ENCODE data around the gene ACP4. TPM values are rescaled to one million over a fixed set of nuclear protein-coding genes. Genes with fewer than 3 reads are reported as not detected.
A peak's percentile ranks its signal among the peaks of the same experiment; 100 is the strongest.
"Not testable (repeated sequence)": the region's sequence is repeated elsewhere in the genome, so short reads cannot be mapped to it uniquely, and the experiment has no call there.

Gene ACP4
- polyA plus RNA-seq, 1 donor, result 0.23 TPM

- DNase-seq, result no peak
These were observed 7.2 kb downstream of the ACP4 start for GRCh38 chr19:50797429-50797780.

GRCh38 chr19:50797781-50798658 lies 7.8 kb downstream of the ACP4 start:
- no peak for DNase-seq

GRCh38 chr19:50798659-50799546 lies 8.7 kb downstream of the ACP4 start:
- no peak for DNase-seq

GRCh38 chr19:50799547-50799851 lies 9.3 kb downstream of the ACP4 start:
- DNase-seq, result no peak

- no peak for DNase-seq
These were observed 10.9 kb downstream of the ACP4 start for GRCh38 chr19:50801107-50801506.

- DNase-seq, result no peak
These were observed 13.6 kb downstream of the ACP4 start for GRCh38 chr19:50803633-50804419.

- peak; percentile 99 for DNase-seq
These were observed 14.4 kb downstream of the ACP4 start for GRCh38 chr19:50804420-50805272.

GRCh38 chr19:50808856-50809255 lies 18.6 kb downstream of the ACP4 start:
- DNase-seq, result no peak

- not testable (repeated sequence) for DNase-seq
These were observed 21.5 kb downstream of the ACP4 start for GRCh38 chr19:50811622-50812238.

- DNase-seq, result no peak
These were observed 22.3 kb downstream of the ACP4 start for GRCh38 chr19:50812474-50812873.

GRCh38 chr19:50814883-50815282 lies 24.7 kb downstream of the ACP4 start:
- no peak for DNase-seq

GRCh38 chr19:50815439-50815838 lies 25.2 kb downstream of the ACP4 start:
- DNase-seq, result no peak

GRCh38 chr19:50817941-50818858 lies 28.0 kb downstream of the ACP4 start:
- DNase-seq, result peak; percentile 58

GRCh38 chr19:50818859-50819472 lies 28.8 kb downstream of the ACP4 start:
- DNase-seq, result no peak

GRCh38 chr19:50819636-50820035 lies 29.4 kb downstream of the ACP4 start:
- DNase-seq, result no peak

- DNase-seq, result no peak
These were observed 29.9 kb downstream of the ACP4 start for GRCh38 chr19:50820086-50820485.

- DNase-seq, result no peak
These were observed 30.5 kb downstream of the ACP4 start for GRCh38 chr19:50820549-50821247.

GRCh38 chr19:50821248-50821612 lies 31.0 kb downstream of the ACP4 start:
- no peak for DNase-seq

GRCh38 chr19:50821622-50822021 lies 31.4 kb downstream of the ACP4 start:
- no peak for DNase-seq
